AG04449 (cell line): ENCODE results near the gene FOSB.

ENCODE experiments used
- CTCF ChIA-PET: fragments of 350-600 bp; formaldehyde crosslinking; extraction: SDS; loops from one replicate; lab custom pipeline; 2021; ENCODE audit warnings: antibody characterized with exemption; lab: Yijun Ruan, JAX
- POLR2A ChIA-PET: fragments of 400-600, 350-600 bp; formaldehyde crosslinking; extraction: SDS; loops from one replicate; lab custom pipeline; 2020; ENCODE audit warnings: antibody characterized with exemption, inconsistent platforms; lab: Yijun Ruan, JAX
- DNase-seq: peaks from one replicate; pipeline ENCODE4 v3.0.0-alpha.2; 2010; ENCODE audit warnings: low read depth, low spot score
- H3K4me3 ChIP-seq: 2 replicates; pipeline ENCODE4 v1.5.1; 2011; ENCODE audit warnings: low read depth, mild to moderate bottlenecking, control low read depth, low read length
- CTCF ChIP-seq: IDR thresholded peaks from one replicate; pipeline ENCODE4 v1.5.1; 2011; ENCODE audit warnings: mild to moderate bottlenecking, moderate library complexity, low read length, control low read depth, inconsistent platforms; ENCODE audit not compliant: insufficient read depth; ENCODE audit errors: missing control alignments

The FOSB gene

DNA sequence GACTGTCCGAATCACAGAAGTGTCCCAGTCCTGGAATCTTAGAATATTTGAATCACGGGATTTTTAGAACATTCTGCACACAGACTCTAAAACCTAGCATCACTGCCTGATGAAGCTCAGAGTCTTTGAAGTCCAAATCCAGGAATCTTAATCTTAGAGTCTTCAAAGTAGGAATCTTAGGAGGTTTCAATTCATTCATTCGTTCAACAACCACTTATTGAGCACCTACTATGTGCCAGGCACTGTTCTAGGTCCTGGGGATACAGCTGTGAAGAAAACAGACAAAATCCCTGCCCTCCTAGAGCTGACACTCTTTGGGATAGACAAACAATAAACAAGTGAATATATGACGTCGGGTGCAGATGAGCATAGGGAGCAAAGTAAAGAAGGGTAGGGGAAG, 27.4 kb downstream of the FOSB start:
- H3K4me3 ChIP-seq: no peak overlapping the region
- CTCF ChIA-PET: interaction anchor here (0.6 to 8.8 kb wide), 20 partner anchors 10 to 198 kb away, joined by 3 to 99 read pairs (median 4); no protein-coding TSS in a partner anchor
- POLR2A ChIA-PET: no interaction called here
- no peak for DNase-seq
- TF ChIP-seq CTCF: no peak

GRCh38 chr19:45496349-45496953, 28.7 kb downstream of the FOSB start:
- TF ChIP-seq CTCF: no peak
- ChIA-PET POLR2A (interaction anchor here (1.0 kb wide), 1 partner anchor 12 kb away, joined by 5 read pairs; no protein-coding TSS in a partner anchor), CTCF (interaction anchor here (0.9 to 8.8 kb wide), 9 partner anchors 9 to 145 kb away, joined by 3 to 99 read pairs (median 24); no protein-coding TSS in a partner anchor)
- peak overlapping the region; percentile 69 for H3K4me3 ChIP-seq
- DNase-seq: no peak

DNA sequence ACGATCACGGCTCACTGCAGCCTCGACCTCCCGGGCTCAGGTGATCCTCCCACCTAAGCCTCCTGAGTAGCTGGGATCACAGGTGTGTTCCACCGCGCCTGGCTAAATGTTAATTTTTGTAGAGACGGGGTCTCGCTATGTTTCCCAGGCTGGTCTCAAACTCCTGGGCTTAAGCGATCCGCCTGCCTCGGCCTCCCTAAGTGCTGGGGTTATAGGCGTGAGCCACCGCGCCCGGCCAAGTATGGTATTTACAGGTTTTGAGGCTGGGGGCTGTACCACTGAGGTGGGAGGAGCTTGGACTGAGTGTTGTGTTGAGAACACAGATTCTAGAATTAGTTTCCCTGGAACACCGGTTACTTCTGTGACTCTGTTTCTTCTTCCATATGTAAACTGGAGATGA, 30.0 kb downstream of the FOSB start:
- POLR2A ChIA-PET: no interaction called here
- TF ChIP-seq CTCF: no peak
- H3K4me3 ChIP-seq: no peak overlapping the region
- CTCF ChIA-PET: interaction anchor here (1.1 to 8.8 kb wide), 5 partner anchors 8 to 147 kb away, joined by 3 to 99 read pairs (median 4); no protein-coding TSS in a partner anchor
- no peak for DNase-seq

DNA sequence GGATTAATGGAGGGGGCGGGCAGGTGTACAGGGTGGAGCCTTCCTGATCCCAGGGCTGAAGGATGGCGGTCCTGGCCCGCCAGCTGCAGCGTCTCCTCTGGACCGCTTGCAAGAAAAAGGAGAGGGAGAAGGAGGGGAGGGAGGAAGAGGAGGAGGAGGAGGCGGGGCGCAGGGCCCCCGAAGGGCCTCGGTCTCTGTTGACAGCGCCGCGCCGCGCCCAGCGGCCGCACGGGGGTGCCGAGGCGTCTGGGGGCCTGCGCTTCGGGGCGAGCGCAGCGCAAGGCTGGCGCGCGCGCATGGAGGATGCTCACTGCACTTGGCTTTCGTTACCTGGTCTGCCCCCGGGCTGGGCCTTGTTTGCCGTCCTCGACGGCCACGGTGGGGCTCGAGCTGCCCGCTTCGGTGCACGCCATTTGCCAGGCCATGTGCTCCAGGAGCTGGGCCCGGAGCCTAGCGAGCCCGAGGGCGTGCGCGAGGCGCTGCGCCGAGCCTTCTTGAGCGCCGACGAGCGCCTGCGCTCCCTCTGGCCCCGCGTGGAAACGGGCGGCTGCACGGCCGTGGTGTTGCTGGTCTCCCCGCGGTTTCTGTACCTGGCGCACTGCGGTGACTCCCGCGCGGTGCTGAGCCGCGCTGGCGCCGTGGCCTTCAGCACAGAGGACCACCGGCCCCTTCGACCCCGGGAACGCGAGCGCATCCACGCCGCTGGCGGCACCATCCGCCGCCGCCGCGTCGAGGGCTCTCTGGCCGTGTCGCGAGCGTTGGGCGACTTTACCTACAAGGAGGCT, 30.8 kb downstream of the FOSB start, which contains the start of gene PPM1N:
PPM1N (plus strand) TSS at position 33 of the 785 bp plus-strand sequence; CDS start at position 63, 30 bp downstream.
- no peak for TF ChIP-seq CTCF
- H3K4me3 ChIP-seq: peak within 1 kb of the TSS; percentile 55
- DNase-seq: no peak
- ChIA-PET POLR2A (interaction anchor here (1.1 kb wide), 1 partner anchor 9 kb away, joined by 3 read pairs; no protein-coding TSS in a partner anchor), CTCF (interaction anchor here (0.7 to 8.8 kb wide), 6 partner anchors 11 to 144 kb away, joined by 3 to 99 read pairs (median 34); no protein-coding TSS in a partner anchor)

- ChIA-PET POLR2A (interaction anchor here (0.6 to 1.1 kb wide), 3 partner anchors 9 to 218 kb away, joined by 3 read pairs; no protein-coding TSS in a partner anchor), CTCF (interaction anchor here (0.7 to 8.8 kb wide), 4 partner anchors 12 to 143 kb away, joined by 3 to 68 read pairs (median 34); no protein-coding TSS in a partner anchor)
- no peak for DNase-seq
- TF ChIP-seq CTCF: no peak
- H3K4me3 ChIP-seq: no peak overlapping the region
Observed at GRCh38 chr19:45499196-45500180, 31.7 kb downstream of the FOSB start.
